ENCODE results near the gene AKAIN1. TPM values are rescaled to one million over a fixed set of nuclear protein-coding genes. Genes with fewer than 3 reads are reported as not detected.

AKAIN1 gene
- total and polyA plus RNA-seq, 2 of the 4 experiments (the other 2 are of a cell fraction): not detected

DNA sequence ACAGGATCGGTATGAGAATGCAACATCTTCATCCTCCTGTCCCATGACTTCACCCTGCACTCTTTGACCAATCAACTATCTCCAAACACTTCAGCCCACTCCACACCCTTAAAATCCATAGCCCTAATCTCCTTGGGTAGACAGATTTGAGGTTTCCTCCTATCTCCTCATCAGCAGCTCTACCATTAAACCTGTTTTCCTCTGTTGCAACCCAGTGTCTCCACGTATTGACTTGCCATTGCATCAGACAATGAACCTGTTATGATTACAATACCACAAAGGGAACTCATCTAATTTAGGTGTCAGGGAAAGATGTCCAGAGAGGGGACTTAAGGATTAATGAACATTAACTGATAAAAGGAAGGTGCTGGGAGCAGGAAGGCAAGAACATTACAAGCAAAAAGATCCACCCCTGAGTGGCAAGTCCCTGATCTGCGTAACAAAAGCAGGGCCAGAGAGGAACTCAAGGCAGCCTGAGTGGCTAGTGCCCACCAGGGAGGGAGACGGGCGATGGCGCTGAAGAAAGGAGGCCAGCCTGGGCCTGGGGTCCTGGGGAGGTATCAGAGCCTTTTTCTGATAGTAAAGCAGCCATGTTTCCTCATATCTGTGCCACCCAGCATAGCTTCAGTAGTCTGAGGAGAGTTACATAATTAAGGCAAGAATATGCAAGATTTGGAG is 44.6 kb downstream of the AKAIN1 start:
- DNase-seq (no peak), ATAC-seq (ENCODE audit: low read depth) (no peak)
- H2BK20ac ChIP-seq (ENCODE audit: low read depth, low read length): no peak overlapping the region
- no peak overlapping the region for H3K4ac ChIP-seq (ENCODE audit: low read depth, low read length)
- POLR2A ChIA-PET (ENCODE audit: unreplicated experiment): no interaction called here
- no peak overlapping the region for H3K23ac ChIP-seq (ENCODE audit: low read depth, low read length)
- H3K4me2 ChIP-seq (ENCODE audit: low read depth, low read length): no peak overlapping the region
- no peak overlapping the region for H4K8ac ChIP-seq (ENCODE audit: low read depth in 2 of 2, low read length in 2 of 2)
- H3K9ac ChIP-seq (ENCODE audit: low read depth, low read length): no peak overlapping the region
- no peak overlapping the region for H2BK15ac ChIP-seq (ENCODE audit: low read depth, low read length)
- H3K36me3 ChIP-seq (ENCODE audit: control insufficient read depth, insufficient read depth, low read length): no peaks in the 10 kb centered on the region
- no peak overlapping the region for H3K14ac ChIP-seq (replicated peaks; ENCODE audit: low read depth, low read length)
- H3K79me1 ChIP-seq (ENCODE audit: low read depth in 1 of 2, low read length in 2 of 2): no peaks in the 10 kb centered on the region
- intact Hi-C loops (cut with micrococcal nuclease): no loop called here
- H3K56ac ChIP-seq (ENCODE audit: extremely low read depth, insufficient read depth, low read length): no peak overlapping the region
- H2AFZ ChIP-seq (replicated peaks; ENCODE audit: low read length, poor library complexity): no peak overlapping the region
- no peak overlapping the region for H2BK120ac ChIP-seq (ENCODE audit: low read depth, low read length)
- no peak overlapping the region for H3K27ac ChIP-seq (ENCODE audit: insufficient read depth, low read length)
- H2AK5ac ChIP-seq (ENCODE audit: low read depth, low read length): no peak overlapping the region
- no peak overlapping the region for H4K5ac ChIP-seq (ENCODE audit: low read depth, low read length)
- H4K20me1 ChIP-seq (ENCODE audit: insufficient read depth, low read length): no peaks in the 10 kb centered on the region
- H2AK9ac ChIP-seq (replicated peaks; ENCODE audit: low read depth, low read length, poor library complexity): no peak overlapping the region
- no peak overlapping the region for H2BK5ac ChIP-seq (ENCODE audit: low read depth, low read length, poor library complexity, severe bottlenecking)
- no peak overlapping the region for H4K91ac ChIP-seq (ENCODE audit: insufficient read depth, low read depth, low read length)
- no peak overlapping the region for H3K4me3 ChIP-seq (ENCODE audit: insufficient read depth, low read depth, low read length)
- in situ Hi-C loops (cut with MboI; ENCODE audit: low sequenced_read_pairs): no loop called here
- no peak overlapping the region for H3K18ac ChIP-seq (ENCODE audit: low read depth, low read length)
- dilution Hi-C loops (cut with HindIII; ENCODE audit: low sequenced_read_pairs, unreplicated experiment): no loop called here
- peaks cover 14% of the 10 kb centered on the region for H3K9me3 ChIP-seq (ENCODE audit: control insufficient read depth, insufficient read depth, low read length)
- 80% methylated on average over 1 of the region's 6 CpGs; no CpG with 5 or more reads in 1 of the 2 experiments for whole genome bisulfite sequencing, 2 experiments (ENCODE audit: extremely low coverage in 2 of 2, insufficient read length in 1 of 2)
- no TSS peak for BruUV-seq (replicated peaks)
- no peaks in the 10 kb centered on the region for H3K4me1 ChIP-seq (ENCODE audit: control insufficient read depth, insufficient read depth, low read length)
- no peaks in the 10 kb centered on the region for H3K9me1 ChIP-seq (ENCODE audit: insufficient read depth, low read length)
- no peaks in the 10 kb centered on the region for H3K27me3 ChIP-seq (ENCODE audit: control insufficient read depth, insufficient read depth, low read length)
- CTCF ChIA-PET: no interaction called here
- TF ChIP-seq RAD21 (IDR thresholded peaks at IDR 0.05; ENCODE audit: low read length) (no peak), SMC3 (IDR thresholded peaks at IDR 0.05; ENCODE audit: low read depth, low read length) (no peak), NFE2L2 (IDR thresholded peaks at IDR 0.05; ENCODE audit: low read depth, low read length) (no peak), CHD1 (IDR thresholded peaks at IDR 0.05; ENCODE audit: low read depth, low read length) (no peak), CTCF (conservative IDR thresholded peaks at IDR 0.05; ENCODE audit: low read depth, low read length) (no peak), RFX5 (IDR thresholded peaks at IDR 0.05; ENCODE audit: low read depth, low read length) (no peak)
- TF ChIP-seq, protein P1, sequence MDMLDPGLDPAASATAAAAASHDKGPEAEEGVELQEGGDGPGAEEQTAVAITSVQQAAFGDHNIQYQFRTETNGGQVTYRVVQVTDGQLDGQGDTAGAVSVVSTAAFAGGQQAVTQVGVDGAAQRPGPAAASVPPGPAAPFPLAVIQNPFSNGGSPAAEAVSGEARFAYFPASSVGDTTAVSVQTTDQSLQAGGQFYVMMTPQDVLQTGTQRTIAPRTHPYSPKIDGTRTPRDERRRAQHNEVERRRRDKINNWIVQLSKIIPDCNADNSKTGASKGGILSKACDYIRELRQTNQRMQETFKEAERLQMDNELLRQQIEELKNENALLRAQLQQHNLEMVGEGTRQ (IDR thresholded peaks at IDR 0.05; ENCODE audit: low read depth, low read length): no peak

Data from IMR-90 (cell line).